ENCODE data around the gene TBXA2R.

TBXA2R gene

GRCh38 chr19:3610745-3611717 lies 4.4 kb upstream of the TBXA2R start:
- Histone ChIP-seq H3K4me3 (replicated peaks; ENCODE audit: insufficient read depth, low read length) (no peak overlapping the region), H3K27me3 (ENCODE audit: insufficient read depth, poor library complexity, severe bottlenecking) (peaks cover 4% of the 10 kb centered on the region), H3K27ac (replicated peaks) (no peak overlapping the region)
- no peak for DNase-seq (ENCODE audit: low read depth in 1 of 2, low spot score in 1 of 2)
- TF ChIP-seq REST (IDR thresholded peaks at IDR 0.05; ENCODE audit: insufficient replicate concordance, low read depth) = no peak

DNA sequence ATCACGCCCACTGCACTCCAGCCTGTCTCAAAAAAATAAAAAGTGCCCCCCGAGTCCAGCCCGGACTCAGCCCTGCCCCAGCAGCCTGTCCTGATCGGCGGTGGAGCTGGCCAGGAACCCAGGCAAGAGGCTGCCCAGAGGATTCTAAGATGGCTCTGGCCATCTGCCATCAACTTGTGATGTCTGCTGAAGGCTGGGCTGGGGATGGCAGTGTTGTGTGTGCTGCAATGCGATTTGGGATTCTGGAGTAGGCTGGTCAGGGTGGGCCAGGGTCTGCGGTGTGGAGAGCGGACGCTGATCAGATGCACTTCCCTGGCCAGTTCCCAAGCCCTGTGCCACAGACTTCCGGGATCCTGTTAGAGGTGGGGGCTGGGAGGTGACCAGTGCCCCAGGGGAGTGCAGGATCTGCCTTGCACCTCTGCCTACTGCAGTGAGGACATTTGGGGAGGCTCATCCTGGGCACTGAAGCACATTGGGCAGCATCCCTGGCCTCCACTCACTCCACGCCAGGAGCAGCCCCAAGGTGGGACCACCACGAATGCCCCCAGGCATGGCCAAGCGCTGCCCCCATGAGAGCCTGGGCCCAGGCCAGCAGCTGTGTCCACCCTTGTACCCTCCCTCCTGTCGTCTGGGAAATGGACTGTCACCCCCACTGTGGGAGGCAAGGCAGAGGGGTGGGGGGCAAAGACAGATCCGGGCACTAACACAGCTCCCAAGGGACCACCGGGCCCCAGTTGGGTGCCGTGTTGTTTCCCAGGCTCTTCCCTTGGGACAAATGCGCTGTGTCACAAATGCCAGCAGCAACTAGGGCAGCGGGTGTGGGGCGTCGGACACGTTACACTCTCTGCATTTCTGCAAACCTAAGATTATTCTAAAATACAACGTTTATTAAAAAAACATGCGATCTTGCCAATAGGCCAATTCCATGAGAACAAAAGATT lies 3.4 kb upstream of the TBXA2R start:
- no peak for DNase-seq (ENCODE audit: low read depth in 1 of 2, low spot score in 1 of 2)
- no peak overlapping the region for H3K4me3 ChIP-seq (replicated peaks; ENCODE audit: insufficient read depth, low read length)
- no peak overlapping the region for H3K27ac ChIP-seq (replicated peaks)
- no peak for TF ChIP-seq REST (IDR thresholded peaks at IDR 0.05; ENCODE audit: insufficient replicate concordance, low read depth)
- TF ChIP-seq POLR2AphosphoS5 (IDR thresholded peaks at IDR 0.05; ENCODE audit: low read depth) = no peak
- TF ChIP-seq, protein P1, sequence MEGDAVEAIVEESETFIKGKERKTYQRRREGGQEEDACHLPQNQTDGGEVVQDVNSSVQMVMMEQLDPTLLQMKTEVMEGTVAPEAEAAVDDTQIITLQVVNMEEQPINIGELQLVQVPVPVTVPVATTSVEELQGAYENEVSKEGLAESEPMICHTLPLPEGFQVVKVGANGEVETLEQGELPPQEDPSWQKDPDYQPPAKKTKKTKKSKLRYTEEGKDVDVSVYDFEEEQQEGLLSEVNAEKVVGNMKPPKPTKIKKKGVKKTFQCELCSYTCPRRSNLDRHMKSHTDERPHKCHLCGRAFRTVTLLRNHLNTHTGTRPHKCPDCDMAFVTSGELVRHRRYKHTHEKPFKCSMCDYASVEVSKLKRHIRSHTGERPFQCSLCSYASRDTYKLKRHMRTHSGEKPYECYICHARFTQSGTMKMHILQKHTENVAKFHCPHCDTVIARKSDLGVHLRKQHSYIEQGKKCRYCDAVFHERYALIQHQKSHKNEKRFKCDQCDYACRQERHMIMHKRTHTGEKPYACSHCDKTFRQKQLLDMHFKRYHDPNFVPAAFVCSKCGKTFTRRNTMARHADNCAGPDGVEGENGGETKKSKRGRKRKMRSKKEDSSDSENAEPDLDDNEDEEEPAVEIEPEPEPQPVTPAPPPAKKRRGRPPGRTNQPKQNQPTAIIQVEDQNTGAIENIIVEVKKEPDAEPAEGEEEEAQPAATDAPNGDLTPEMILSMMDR (IDR thresholded peaks at IDR 0.05; ENCODE audit: insufficient read depth, low read length) = no peak
- TF ChIP-seq GABPA (IDR thresholded peaks at IDR 0.05; ENCODE audit: low read depth) = no peak
- no peak for TF ChIP-seq SPI1 (IDR thresholded peaks at IDR 0.05; ENCODE audit: borderline replicate concordance, low read depth)
- peaks cover 11% of the 10 kb centered on the region for H3K27me3 ChIP-seq (ENCODE audit: insufficient read depth, poor library complexity, severe bottlenecking)

DNA sequence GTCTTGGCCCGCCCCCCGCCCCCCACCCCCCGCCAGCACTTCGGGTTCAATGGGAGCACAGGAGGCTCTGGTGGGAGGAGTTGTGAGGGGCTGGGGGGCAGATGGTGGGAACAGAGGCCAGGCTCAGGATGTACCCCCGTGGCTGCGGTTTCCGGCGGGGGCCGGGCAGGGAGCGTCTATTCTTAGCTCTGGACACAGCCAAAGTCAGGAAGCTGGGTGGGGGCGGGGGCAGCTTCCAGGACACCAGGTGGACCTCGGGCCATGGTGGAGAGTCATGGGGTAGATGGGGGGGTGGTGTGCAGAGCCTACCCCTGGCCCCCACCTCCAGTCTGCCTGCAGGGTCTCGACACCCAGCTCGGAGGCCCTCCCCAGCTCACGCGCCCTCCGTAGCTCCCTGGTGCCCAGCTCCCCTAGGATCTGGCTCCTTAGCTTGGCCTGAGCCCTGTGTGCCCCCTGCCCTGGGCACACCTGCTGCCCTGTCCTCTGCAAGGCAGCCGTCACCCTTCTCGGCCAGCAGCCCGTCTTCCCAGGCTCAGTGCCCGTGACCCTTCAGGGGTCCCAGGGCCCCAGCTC lies 2.2 kb upstream of the TBXA2R start:
- H3K27ac ChIP-seq (replicated peaks) = no peak overlapping the region
- no peak for TF ChIP-seq POLR2AphosphoS5 (IDR thresholded peaks at IDR 0.05; ENCODE audit: low read depth)
- no peak for TF ChIP-seq GABPA (IDR thresholded peaks at IDR 0.05; ENCODE audit: low read depth)
- TF ChIP-seq SPI1 (IDR thresholded peaks at IDR 0.05; ENCODE audit: borderline replicate concordance, low read depth) = no peak
- TF ChIP-seq REST (IDR thresholded peaks at IDR 0.05; ENCODE audit: insufficient replicate concordance, low read depth) = no peak
- TF ChIP-seq, protein P1 (IDR thresholded peaks at IDR 0.05; ENCODE audit: insufficient read depth, low read length) = no peak
- H3K4me3 ChIP-seq (replicated peaks; ENCODE audit: insufficient read depth, low read length) = no peak overlapping the region
- no peak for DNase-seq (ENCODE audit: low read depth in 1 of 2, low spot score in 1 of 2)
- H3K27me3 ChIP-seq (ENCODE audit: insufficient read depth, poor library complexity, severe bottlenecking) = peaks cover 11% of the 10 kb centered on the region
